Stomach (tissue), 19 donors: ENCODE measurements around the gene ZFP36. TPM values are rescaled to one million over a fixed set of nuclear protein-coding genes. Genes with fewer than 3 reads are reported as not detected.
A peak's percentile ranks its signal among the peaks of the same experiment; 100 is the strongest.

ENCODE experiments used
- DNase-seq, 2 donors: peaks; one replicate each; pipeline versions ENCODE4 v3.0.0 to v3.0.0-alpha.2; 2013 to 2019
- H3K27ac ChIP-seq, 5 donors: fragments of 200-600 bp in 4 of 5; sonication (generic) in 4 of 5; one replicate each; pipeline ENCODE4 v1.5.1; 2013 to 2019; ENCODE audit warnings: mild to moderate bottlenecking in 1 of 5, moderate library complexity in 1 of 5
- H3K27me3 ChIP-seq, 3 donors: fragments of 200-600 bp; sonication (generic); one replicate each; pipeline ENCODE4 v1.5.1; 2017 to 2019; ENCODE audit warnings: mixed run types in 1 of 3
- H3K36me3 ChIP-seq, 4 donors: fragments of 200-600 bp; sonication (generic); 1 replicate in 3 of 4; 2 replicates in 1 of 4; pipeline ENCODE4 v1.5.1; 2016 to 2019
- H3K4me1 ChIP-seq, 4 donors: fragments of 200-600 bp; sonication (generic); one replicate each; pipeline ENCODE4 v1.5.1; 2016 to 2019
- H3K4me3 ChIP-seq, 4 donors: fragments of 200-600 bp; sonication (generic) in 3 of 4; one replicate each; pipeline ENCODE4 v1.5.1; 2016 to 2019; ENCODE audit warnings: mild to moderate bottlenecking in 1 of 4
- H3K9me3 ChIP-seq, 4 donors: fragments of 200-600 bp; sonication (generic); one replicate each; pipeline ENCODE4 v1.5.1; 2016 to 2019
- CTCF ChIP-seq, 7 experiments: fragments of 450-650 bp in 4 of 7; fragments of 200-600 bp in 3 of 7; sonication (generic) in 3 of 7; IDR thresholded peaks; one replicate each; pipeline ENCODE4 v1.5.1; 2016 to 2019; ENCODE audit warnings: antibody characterized with exemption in 7 of 7, control low read depth in 2 of 7, mild to moderate bottlenecking in 1 of 7
- EP300 ChIP-seq: sonication (generic); formaldehyde crosslinking; IDR thresholded peaks from one replicate; pipeline ENCODE4 v1.6.1; 2017; ENCODE audit warnings: antibody characterized with exemption
- POLR2A ChIP-seq, 4 donors: fragments of 450-650 bp; IDR thresholded peaks; one replicate each; pipeline ENCODE4 v1.6.1; 2016; ENCODE audit warnings: antibody characterized with exemption in 4 of 4, control low read depth in 2 of 4, mild to moderate bottlenecking in 1 of 4, moderate library complexity in 1 of 4
- POLR2AphosphoS5 ChIP-seq, 3 donors: sonication (generic); formaldehyde crosslinking; IDR thresholded peaks; one replicate each; pipeline ENCODE4 v1.6.1; 2016; ENCODE audit warnings: antibody characterized with exemption in 3 of 3
- WGBS, 5 donors: extraction: QIAGEN DNeasy Blood & Tissue Kit in 3 of 5; methylation state at CpG; one replicate each; pipeline versions ENCODE4 v1.1.5 to v1.1.7; 2013 to 2018; 5-methylcytosine and 5-hydroxymethylcytosine counted together
- intact Hi-C: fragments of 100-400 bp; cut with DNase I; formaldehyde crosslinking; loops from one replicate; pipeline ENCODE4 v1.15.1; 2023; ENCODE audit warnings: low total_unique reads
- long read RNA-seq, 10 donors: transcript quantifications; one replicate each; lab custom pipeline, GENCODE V29; 2026
- polyA plus RNA-seq, 3 donors: library from polyadenylated mRNA; stranded (reverse); fragments of 200-250 nt; gene quantifications; one replicate each; pipeline ENCODE4 v1.2.3, GENCODE V29; 2013
- total RNA-seq, 5 donors: library from RNA; depleted of rRNA; stranded (reverse); fragments of >200 nt; gene quantifications; one replicate each; pipeline versions ENCODE4 v1.1.0 to v1.2.3, GENCODE V29; 2014 to 2016
- donor health status: healthy with polysubstance abuse.
- donor health status: Bipolar disorder and iron deficiency.
- donor health status: healthy.

The ZFP36 gene
- 1,000 to 10,000 TPM in 1 of 5 donors, 100 to 1,000 TPM in 3, 10 to 100 TPM in 1; 26.1 to 1,667 (median 340) TPM for total RNA-seq
- polyA plus RNA-seq = 100 to 1,000 TPM; 127 to 150 (median 136) TPM
- long read RNA-seq, donor 1, transcript ZFP36-203 (2 exons, 1,786 nt) = major isoform, 32 of 32 reads
- long read RNA-seq, donor 1, partial matches to known transcripts = 0 of 32 reads
- long read RNA-seq, donor 1, other reads (novel, unspliced or antisense) = 0 of 32 reads
- long read RNA-seq, donor 2, transcript ZFP36-203 (2 exons, 1,786 nt) = major isoform, 27 of 27 reads
- long read RNA-seq, donor 2, partial matches to known transcripts = 0 of 27 reads
- long read RNA-seq, donor 2, other reads (novel, unspliced or antisense) = 0 of 27 reads
- long read RNA-seq, donor 3, transcript ZFP36-203 (2 exons, 1,786 nt) = major isoform, 63 of 65 reads
- long read RNA-seq, donor 3, partial matches to known transcripts = 0 of 65 reads
- long read RNA-seq, donor 3, other reads (novel, unspliced or antisense) = 0 of 65 reads
- long read RNA-seq, donor 4, partial matches to known transcripts = 0 of 2 reads
- long read RNA-seq, donor 4, other reads (novel, unspliced or antisense) = 0 of 2 reads
- long read RNA-seq, donor 5, transcript ZFP36-203 (2 exons, 1,786 nt) = major isoform, 69 of 77 reads
- long read RNA-seq, donor 5, partial matches to known transcripts = 0 of 77 reads
- long read RNA-seq, donor 5, other reads (novel, unspliced or antisense) = 8 of 77 reads
- long read RNA-seq, donor 6, transcript ZFP36-203 (2 exons, 1,786 nt) = major isoform, 100 of 114 reads
- long read RNA-seq, donor 6, partial matches to known transcripts = 0 of 114 reads
- long read RNA-seq, donor 6, other reads (novel, unspliced or antisense) = 14 of 114 reads
- long read RNA-seq, donor 7, transcript ZFP36-203 (2 exons, 1,786 nt) = major isoform, 58 of 58 reads
- long read RNA-seq, donor 7, partial matches to known transcripts = 0 of 58 reads
- long read RNA-seq, donor 7, other reads (novel, unspliced or antisense) = 0 of 58 reads
- long read RNA-seq, donor 8, transcript ZFP36-203 (2 exons, 1,786 nt) = major isoform, 46 of 61 reads
- long read RNA-seq, donor 8, partial matches to known transcripts = 7 of 61 reads
- long read RNA-seq, donor 8, other reads (novel, unspliced or antisense) = 8 of 61 reads
- long read RNA-seq, donor 9, transcript ZFP36-203 (2 exons, 1,786 nt) = major isoform, 36 of 37 reads
- long read RNA-seq, donor 9, partial matches to known transcripts = 0 of 37 reads
- long read RNA-seq, donor 9, other reads (novel, unspliced or antisense) = 0 of 37 reads
- long read RNA-seq, donor 10, transcript ZFP36-203 (2 exons, 1,786 nt) = major isoform, 27 of 27 reads
- long read RNA-seq, donor 10, partial matches to known transcripts = 0 of 27 reads
- long read RNA-seq, donor 10, other reads (novel, unspliced or antisense) = 0 of 27 reads

GRCh38 chr19:39406656-39407409, at the start of gene ZFP36:
Gene ZFP36, plus strand, starts transcription at chr19:39406847. Its CDS starts 58 bp downstream, at chr19:39406905.
- peak within 1 kb of the TSS; percentile 98 to 100 (median 99) for H3K27ac ChIP-seq
- DNase-seq = peak; percentile 95
- H3K9me3 ChIP-seq = no peaks in the 10 kb centered on the region
- H3K4me1 ChIP-seq = peaks cover 44 to 68% (median 58%) of the 10 kb centered on the region in 4 donors
- no peaks in the 10 kb centered on the region for H3K27me3 ChIP-seq
- peak within 1 kb of the TSS; percentile 91 to 95 (median 93) for H3K4me3 ChIP-seq
- TF ChIP-seq EP300 (no peak), CTCF (IDR thresholded peaks at IDR 0.05) (peak in 1 of 7 experiments; percentile 22), POLR2A (IDR thresholded peaks at IDR 0.05) (peak in 3 of 4 donors; percentile 94 to 100 (median 99)), POLR2AphosphoS5 (IDR thresholded peaks at IDR 0.05) (peak; percentile 99 to 100 (median 100))
- WGBS, 5 donors = 0 to 2% (median 1%) methylated on average over 31 to 56 of the region's 56 CpGs
- peaks cover 15 to 23% (median 20%) of the 10 kb centered on the region in 4 donors for H3K36me3 ChIP-seq
- intact Hi-C loops = no loop called here

GRCh38 chr19:39359026-39359425, 47.6 kb upstream of the ZFP36 start:
- H3K27me3 ChIP-seq = no peaks in the 10 kb centered on the region
- H3K9me3 ChIP-seq = no peaks in the 10 kb centered on the region
- peaks cover 72 to 100% (median 100%) of the 10 kb centered on the region in 4 donors for H3K36me3 ChIP-seq
- DNase-seq = no peak
- no peak overlapping the region for H3K27ac ChIP-seq
- no peak overlapping the region for H3K4me3 ChIP-seq
- intact Hi-C loops = no loop called here
- TF ChIP-seq EP300 (no peak), CTCF (IDR thresholded peaks at IDR 0.05) (no peak), POLR2AphosphoS5 (IDR thresholded peaks at IDR 0.05) (no peak), POLR2A (IDR thresholded peaks at IDR 0.05) (no peak)
- peaks cover 12 to 22% (median 18%) of the 10 kb centered on the region in 4 donors for H3K4me1 ChIP-seq
- 85 to 95% (median 91%) methylated on average over 3 of the region's 3 CpGs for WGBS, 5 donors

DNA sequence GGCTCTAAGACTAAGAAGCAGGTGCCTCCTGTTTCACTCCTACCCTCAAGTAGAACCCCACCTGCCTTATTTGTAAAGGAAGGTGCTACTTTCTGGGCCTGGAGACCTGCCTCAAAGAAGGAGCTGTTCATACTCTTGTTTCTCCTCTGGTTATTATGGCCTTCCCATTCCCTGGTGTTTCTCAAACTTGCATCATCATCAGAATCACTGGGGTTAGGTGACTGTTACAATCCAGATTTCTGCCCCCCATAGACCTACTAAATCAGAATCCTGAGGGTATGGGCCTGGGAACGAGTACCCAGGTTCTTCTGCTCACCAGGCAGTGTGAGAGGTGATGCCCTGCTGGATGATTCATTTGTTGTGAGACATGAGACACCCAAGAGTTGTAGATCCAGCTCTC, 46.0 kb upstream of the ZFP36 start:
- Histone ChIP-seq H3K27me3 (no peaks in the 10 kb centered on the region), H3K9me3 (no peaks in the 10 kb centered on the region), H3K27ac (no peak overlapping the region), H3K36me3 (peaks cover 56 to 100% (median 98%) of the 10 kb centered on the region in 4 donors), H3K4me1 (peaks cover 12 to 24% (median 19%) of the 10 kb centered on the region in 4 donors), H3K4me3 (no peak overlapping the region)
- DNase-seq = no peak
- intact Hi-C loops = no loop called here
- WGBS, 5 donors = 94 to 100% (median 100%) methylated on average over 1 of the region's 1 CpG
- TF ChIP-seq POLR2AphosphoS5 (IDR thresholded peaks at IDR 0.05) (no peak), POLR2A (IDR thresholded peaks at IDR 0.05) (no peak), CTCF (IDR thresholded peaks at IDR 0.05) (no peak), EP300 (no peak)
